BLaER1 (cell line): ENCODE results near the gene CAPG.

Source experiments
- H3K27ac ChIP-seq: shearing (Covaris generic); formaldehyde crosslinking; 2 replicates; pipeline ENCODE4 v1.8.1; 2022
- H3K27me3 ChIP-seq: shearing (Covaris generic); formaldehyde crosslinking; 2 replicates; pipeline ENCODE4 v1.8.1; 2022
- H3K36me3 ChIP-seq: shearing (Covaris generic); formaldehyde crosslinking; 2 replicates; pipeline ENCODE4 v1.8.1; 2022
- H3K4me1 ChIP-seq: shearing (Covaris generic); formaldehyde crosslinking; 2 replicates; pipeline ENCODE4 v1.8.1; 2022
- H3K4me2 ChIP-seq: shearing (Covaris generic); formaldehyde crosslinking; 2 replicates; pipeline ENCODE4 v1.8.1; 2022
- H3K4me3 ChIP-seq: shearing (Covaris generic); formaldehyde crosslinking; 2 replicates; pipeline ENCODE4 v1.8.1; 2022
- H3K9ac ChIP-seq: shearing (Covaris generic); formaldehyde crosslinking; 2 replicates; pipeline ENCODE4 v1.8.1; 2022
- H3K9me3 ChIP-seq: shearing (Covaris generic); formaldehyde crosslinking; 2 replicates; pipeline ENCODE4 v1.8.1; 2022
- H4K20me1 ChIP-seq: shearing (Covaris generic); formaldehyde crosslinking; 2 replicates; pipeline ENCODE4 v1.8.1; 2022
- Cebpa-rat ChIP-seq: shearing (Covaris generic); IDR thresholded peaks from 2 replicates; pipeline ENCODE4 v1.8.1; 2022

Gene CAPG

GRCh38 chr2:85347599-85347998, 62.6 kb downstream of the CAPG start:
- no peak overlapping the region for H3K4me3 ChIP-seq
- no peak for TF ChIP-seq Cebpa-rat
- peaks cover 8% of the 10 kb centered on the region for H3K4me1 ChIP-seq
- H3K9me3 ChIP-seq = no peaks in the 10 kb centered on the region
- no peak overlapping the region for H3K4me2 ChIP-seq
- H3K36me3 ChIP-seq = peaks cover 90% of the 10 kb centered on the region
- H3K27ac ChIP-seq = no peak overlapping the region
- no peaks in the 10 kb centered on the region for H3K27me3 ChIP-seq
- peaks cover 5% of the 10 kb centered on the region; the same call in 1 of the 2 replicates for H4K20me1 ChIP-seq
- H3K9ac ChIP-seq = no peak overlapping the region
